Measurements from ENCODE around the gene NFYC. TPM values are rescaled to one million over a fixed set of nuclear protein-coding genes. Genes with fewer than 3 reads are reported as not detected.
A peak's percentile ranks its signal among the peaks of the same experiment; 100 is the strongest.
"Not testable (repeated sequence)": the region's sequence is repeated elsewhere in the genome, so short reads cannot be mapped to it uniquely, and the experiment has no call there.

Gene NFYC
- polyA plus RNA-seq, 3 donors = 95.9 to 111 (median 101) TPM

DNA sequence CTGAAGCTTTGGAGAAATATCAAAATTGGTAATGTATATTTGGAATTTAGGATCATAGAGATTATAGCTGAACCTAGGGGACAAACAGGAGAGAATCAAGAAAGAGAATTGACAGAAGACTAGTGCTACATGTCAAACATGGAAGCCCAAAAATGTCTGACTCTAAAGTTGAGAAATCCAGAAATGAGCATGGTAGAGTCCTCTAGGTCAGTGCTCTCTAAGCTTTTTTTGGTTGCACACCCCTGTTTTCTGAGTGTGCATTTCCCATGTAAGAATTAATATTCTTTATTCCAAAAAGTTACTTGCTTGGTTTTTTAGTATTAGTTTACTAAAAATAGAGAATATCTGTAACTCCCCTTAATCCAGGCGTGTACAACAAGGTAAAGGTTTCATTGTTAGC, 25.6 kb downstream of the NFYC start:
- no peak for DNase-seq (ENCODE audit: extremely low read depth in 1 of 11, low read depth in 9 of 11, low spot score in 4 of 11)

- no peak for DNase-seq (ENCODE audit: extremely low read depth in 1 of 11, low read depth in 9 of 11, low spot score in 4 of 11)
These were observed 26.5 kb downstream of the NFYC start for GRCh38 chr1:40717955-40718354.

DNA sequence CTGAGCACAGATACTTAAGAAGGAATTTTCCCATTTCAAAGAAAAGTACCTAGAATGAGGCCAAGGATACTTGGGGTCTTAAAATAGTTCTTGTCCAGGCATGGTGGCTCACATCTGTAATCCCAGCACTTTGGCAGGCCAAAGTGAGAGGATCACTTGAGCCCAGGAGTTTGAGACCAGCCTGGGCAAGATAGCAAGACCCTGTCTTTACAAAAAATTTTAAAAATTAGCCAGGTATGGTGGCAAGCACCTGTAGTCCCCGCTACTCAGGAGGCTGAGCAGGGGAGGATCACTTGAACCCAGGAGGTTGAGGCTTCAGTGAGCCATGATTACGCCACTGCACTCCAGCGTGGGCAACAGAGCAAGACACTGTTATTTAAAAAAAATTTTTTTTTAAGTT, 29.0 kb downstream of the NFYC start:
- DNase-seq (ENCODE audit: extremely low read depth in 1 of 11, low read depth in 9 of 11, low spot score in 4 of 11) = no peak

DNA sequence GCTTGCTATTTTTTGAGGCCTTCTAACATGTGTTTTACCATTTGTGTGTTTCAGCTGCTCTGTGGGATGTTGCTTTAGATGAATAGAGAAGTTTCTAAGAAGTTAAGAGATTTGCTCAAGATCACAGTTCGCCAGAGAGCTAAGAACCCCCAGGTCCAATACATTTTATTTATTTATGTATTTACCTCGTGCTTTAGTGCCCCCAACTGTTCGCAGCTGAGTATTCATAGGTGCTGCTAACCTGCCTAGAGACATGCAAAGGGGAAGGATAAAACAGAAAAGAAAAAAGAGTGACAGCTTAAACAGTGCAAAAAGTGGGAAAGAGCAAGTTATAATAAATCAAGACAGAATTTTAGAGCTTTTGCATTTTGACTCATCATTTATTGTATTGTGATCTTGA, 31.1 kb downstream of the NFYC start:
- no peak for DNase-seq (ENCODE audit: extremely low read depth in 1 of 11, low read depth in 9 of 11, low spot score in 4 of 11)

DNA sequence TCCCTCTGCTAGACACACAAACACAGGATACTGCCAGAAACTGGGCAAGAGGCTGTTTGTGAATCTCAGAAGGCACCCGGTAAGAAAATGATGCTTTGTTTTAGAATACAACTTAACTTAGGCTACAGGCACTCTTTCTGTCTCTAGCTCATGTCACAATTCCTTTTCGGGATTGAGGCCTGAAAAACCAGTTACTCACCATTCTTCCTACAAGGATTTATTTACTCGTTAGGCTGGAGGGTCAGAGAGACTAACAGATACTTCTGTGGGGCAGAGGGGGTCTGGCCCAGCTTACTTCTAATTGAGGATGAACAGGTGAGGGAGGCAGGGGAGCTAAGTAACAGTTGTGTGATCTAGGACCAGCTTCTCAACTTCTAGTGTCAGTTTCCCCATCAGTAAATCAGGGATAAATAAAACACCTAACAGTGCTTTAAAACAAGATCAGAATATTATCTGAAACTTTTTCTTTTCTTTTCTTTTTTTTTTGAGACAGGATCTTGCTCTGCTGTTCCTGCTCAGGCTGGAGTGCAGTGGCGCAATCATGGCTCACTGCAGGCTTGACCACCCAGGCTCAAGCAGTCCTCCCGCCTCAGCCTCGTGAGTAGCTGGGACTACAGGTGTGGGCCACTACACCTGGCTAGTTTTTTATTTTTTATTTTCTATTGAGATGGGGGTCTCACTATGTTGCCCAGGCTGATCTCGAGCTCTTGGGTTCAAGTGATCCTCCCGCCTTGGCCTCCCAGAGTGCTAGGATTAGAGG, 31.9 kb downstream of the NFYC start:
- no peak for DNase-seq (ENCODE audit: extremely low read depth in 1 of 11, low read depth in 9 of 11, low spot score in 4 of 11)

- not testable (repeated sequence) for DNase-seq (ENCODE audit: extremely low read depth in 1 of 11, low read depth in 9 of 11, low spot score in 4 of 11)
These were observed 36.2 kb downstream of the NFYC start for GRCh38 chr1:40727662-40728061.

DNA sequence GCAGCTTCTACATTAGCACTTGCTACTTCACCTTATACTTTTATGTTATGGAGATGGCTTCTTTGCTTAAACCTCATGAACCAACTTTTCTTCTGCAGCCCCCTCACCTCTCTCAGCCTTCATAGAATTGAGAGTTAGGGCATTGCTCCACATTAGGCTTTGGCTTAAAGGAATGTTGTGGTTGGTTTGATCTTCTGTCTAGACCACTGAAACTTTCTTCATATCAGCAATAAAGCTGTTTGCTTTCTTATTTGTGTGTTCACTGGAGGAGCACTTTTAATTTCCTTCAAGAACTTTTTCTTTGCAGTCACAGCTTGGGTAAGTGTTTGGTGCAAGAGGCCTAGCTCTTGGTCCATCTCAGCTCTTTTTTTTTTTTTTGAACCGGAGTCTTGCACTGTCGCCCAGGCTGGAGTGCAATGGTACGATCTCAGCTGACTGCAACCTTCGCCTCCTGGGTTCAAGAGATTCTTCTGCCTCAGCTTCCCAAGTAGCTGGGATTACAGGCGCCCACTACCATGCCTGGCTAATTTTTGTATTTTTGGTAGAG, 37.9 kb downstream of the NFYC start:
- not testable (repeated sequence) for DNase-seq (ENCODE audit: extremely low read depth in 1 of 11, low read depth in 9 of 11, low spot score in 4 of 11)

GRCh38 chr1:40732756-40733301, 41.3 kb downstream of the NFYC start:
- DNase-seq (ENCODE audit: extremely low read depth in 1 of 11, low read depth in 9 of 11, low spot score in 4 of 11) = no peak

GRCh38 chr1:40734882-40735628, 43.6 kb downstream of the NFYC start:
- DNase-seq (ENCODE audit: extremely low read depth in 1 of 11, low read depth in 9 of 11, low spot score in 4 of 11) = no peak

DNA sequence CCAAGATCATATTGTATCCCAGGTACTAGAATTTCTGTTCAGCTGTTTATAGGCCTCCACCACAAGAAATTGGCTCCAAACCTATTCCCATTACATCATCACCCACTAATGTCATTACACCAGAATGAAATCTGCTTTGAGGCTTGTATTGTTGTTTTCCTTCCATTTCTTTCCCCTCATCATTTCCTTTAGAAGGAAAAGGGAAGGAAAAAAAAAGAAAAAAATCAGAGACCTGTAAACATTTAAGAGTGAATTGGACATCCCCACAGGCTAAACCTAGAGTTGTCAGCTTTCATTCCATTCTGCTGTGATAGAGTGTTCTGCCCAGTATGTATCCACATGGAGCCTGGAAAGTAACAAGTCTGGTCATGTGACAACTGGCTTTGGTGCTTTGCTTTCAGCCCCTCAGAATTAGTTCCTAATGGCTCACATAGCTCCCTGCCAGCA, 44.6 kb downstream of the NFYC start:
- DNase-seq (ENCODE audit: extremely low read depth in 1 of 11, low read depth in 9 of 11, low spot score in 4 of 11) = no peak

DNA sequence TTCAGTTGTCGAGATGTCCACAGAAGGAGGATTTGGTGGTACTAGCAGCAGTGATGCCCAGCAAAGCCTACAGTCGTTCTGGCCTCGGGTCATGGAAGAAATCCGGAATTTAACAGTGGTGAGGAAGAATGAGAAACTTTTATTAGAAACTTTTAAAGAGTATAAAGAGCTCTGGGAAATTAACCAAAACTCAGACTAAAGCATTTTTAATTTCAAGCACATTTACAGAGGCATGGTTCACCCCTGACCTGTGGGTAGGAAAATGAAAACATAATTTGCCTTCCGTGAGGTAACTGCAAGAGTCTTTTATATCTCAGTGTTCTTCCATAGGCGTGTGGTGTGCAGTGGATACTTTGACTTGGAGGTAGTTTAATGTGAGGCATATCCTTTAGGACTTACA, 47.3 kb downstream of the NFYC start:
- no peak for DNase-seq (ENCODE audit: extremely low read depth in 1 of 11, low read depth in 9 of 11, low spot score in 4 of 11)

GRCh38 chr1:40739455-40740008, 48.0 kb downstream of the NFYC start:
- no peak for DNase-seq (ENCODE audit: extremely low read depth in 1 of 11, low read depth in 9 of 11, low spot score in 4 of 11)

DNA sequence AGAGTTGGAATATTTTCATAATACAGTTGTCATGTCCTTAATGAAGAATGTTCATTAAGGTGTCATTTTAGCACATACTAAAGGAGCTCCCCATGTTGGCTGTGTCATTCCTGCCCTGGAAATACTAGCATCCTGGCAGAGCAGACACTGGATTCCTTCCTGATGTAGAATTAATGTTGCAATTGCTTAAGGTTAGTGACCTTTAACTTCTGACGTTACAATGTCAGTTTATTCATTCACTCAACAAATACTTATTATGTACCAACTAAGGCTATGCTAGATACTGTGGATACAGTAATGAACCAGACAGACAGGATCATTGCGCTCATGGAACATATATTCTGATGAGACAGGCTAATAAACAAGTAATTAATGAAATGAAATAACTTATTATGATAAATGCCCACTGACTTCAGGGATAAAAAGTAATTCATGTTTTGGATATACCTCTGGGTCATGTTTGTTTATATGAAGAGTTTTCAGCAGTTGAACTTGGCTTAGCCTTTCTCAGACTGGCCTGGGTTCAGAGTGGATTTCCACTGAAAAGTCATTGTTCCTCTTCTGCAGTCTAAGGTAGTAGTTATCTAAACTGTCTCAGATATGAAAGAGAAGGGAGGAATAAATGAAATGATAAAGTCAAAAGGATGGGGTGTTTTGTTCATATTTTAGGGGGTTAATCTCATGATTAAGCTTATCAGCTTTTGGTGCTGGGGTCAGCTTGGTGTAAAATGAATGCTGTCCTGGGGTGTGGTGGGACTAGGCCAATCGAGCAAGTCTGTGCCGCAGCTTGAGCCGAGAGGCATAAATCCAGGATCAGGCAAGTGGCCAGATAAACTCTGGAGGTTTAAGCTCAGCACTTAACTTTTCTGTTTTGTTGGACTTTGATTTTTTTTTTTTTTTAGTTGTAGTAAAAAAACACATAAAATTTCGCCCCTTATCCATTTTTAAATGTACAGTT, 48.8 kb downstream of the NFYC start:
- DNase-seq (ENCODE audit: extremely low read depth in 1 of 11, low read depth in 9 of 11, low spot score in 4 of 11) = peak in 2 of 11 donors; percentile 7 to 20

DNA sequence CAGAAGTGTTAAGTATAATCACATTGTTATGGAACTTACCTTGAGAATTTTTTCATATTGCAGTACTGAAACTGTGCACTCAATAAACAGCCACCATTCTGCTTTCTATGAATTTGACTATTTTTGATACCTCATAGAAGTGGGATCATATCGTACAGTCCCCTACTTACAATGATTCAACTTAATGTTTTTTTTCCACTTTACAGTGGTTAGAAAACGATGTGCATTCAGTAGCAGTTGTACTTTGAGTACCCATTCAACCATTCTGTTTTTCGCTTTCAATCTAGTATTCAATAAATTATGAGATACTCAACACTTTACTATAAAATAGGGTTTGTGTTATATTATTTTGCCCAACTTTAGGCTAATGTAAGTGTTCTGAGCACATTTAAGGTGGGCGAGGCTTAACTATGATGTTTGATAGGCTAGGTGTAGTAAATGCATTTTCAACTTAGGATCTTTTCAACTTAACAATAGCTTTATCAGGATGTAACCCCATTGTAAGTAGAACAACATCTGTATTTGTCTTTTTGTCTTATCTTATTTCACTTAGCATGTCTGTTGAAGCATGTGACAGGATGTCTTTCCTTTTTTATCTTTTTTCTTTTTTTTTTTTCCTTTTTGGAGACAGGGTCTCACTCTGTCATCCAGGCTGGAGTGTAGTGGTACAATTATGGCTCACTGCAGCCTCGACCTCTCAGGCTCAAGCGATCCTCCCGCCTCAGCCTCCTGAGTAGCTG, 49.7 kb downstream of the NFYC start:
- no peak for DNase-seq (ENCODE audit: extremely low read depth in 1 of 11, low read depth in 9 of 11, low spot score in 4 of 11)

GRCh38 chr1:40742363-40743061, 51.0 kb downstream of the NFYC start:
- no peak for DNase-seq (ENCODE audit: extremely low read depth in 1 of 11, low read depth in 9 of 11, low spot score in 4 of 11)

GRCh38 chr1:40743452-40743851, 51.9 kb downstream of the NFYC start:
- no peak for DNase-seq (ENCODE audit: extremely low read depth in 1 of 11, low read depth in 9 of 11, low spot score in 4 of 11)

DNA sequence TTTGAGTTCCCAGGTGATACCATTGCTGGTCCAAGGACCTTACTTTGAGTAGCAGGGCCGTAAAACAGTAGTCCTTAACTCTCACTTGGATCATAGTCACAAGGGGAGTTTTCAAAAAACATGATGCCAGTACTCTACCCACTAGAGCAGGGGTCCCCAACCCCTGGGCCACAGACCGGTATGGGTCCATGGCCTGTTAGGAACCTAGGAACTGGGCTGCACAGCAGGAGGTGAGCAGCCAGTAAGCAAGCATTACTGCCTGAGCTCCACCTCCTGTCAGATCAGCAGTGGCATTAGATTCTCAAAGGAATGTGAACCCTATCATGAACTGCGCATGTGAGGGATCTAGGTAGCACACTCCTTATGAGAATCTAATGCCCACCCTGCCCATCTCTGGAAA, 52.4 kb downstream of the NFYC start:
- no peak for DNase-seq (ENCODE audit: extremely low read depth in 1 of 11, low read depth in 9 of 11, low spot score in 4 of 11)

All from renal cortex interstitium (tissue), 11 donors.